ENCODE measurements around the gene KLHL2.
A peak's percentile ranks its signal among the peaks of the same experiment; 100 is the strongest.
"Not testable (repeated sequence)": the region's sequence is repeated elsewhere in the genome, so short reads cannot be mapped to it uniquely, and the experiment has no call there.

KLHL2 gene

GRCh38 chr4:165203541-165204461 lies 3.6 kb upstream of the KLHL2 start:
- no peak overlapping the region for H3K4me3 ChIP-seq (ENCODE audit: low read depth, low read length)

GRCh38 chr4:165204462-165204830 lies 2.9 kb upstream of the KLHL2 start:
- no peak for TF ChIP-seq CTCF (IDR thresholded peaks at IDR 0.05; ENCODE audit: low read depth, low read length)

More at GRCh38 chr4:165203541-165204461, 3.6 kb upstream of the KLHL2 start:
- no peak for TF ChIP-seq CTCF (IDR thresholded peaks at IDR 0.05; ENCODE audit: low read depth, low read length)

GRCh38 chr4:165207016-165207430 lies 338 bp upstream of the KLHL2 start:
- TF ChIP-seq CTCF (IDR thresholded peaks at IDR 0.05; ENCODE audit: low read depth, low read length) = no peak
- H3K4me3 ChIP-seq (ENCODE audit: low read depth, low read length) = peak overlapping the region; percentile 78

More at GRCh38 chr4:165204462-165204830, 2.9 kb upstream of the KLHL2 start:
- no peak overlapping the region for H3K4me3 ChIP-seq (ENCODE audit: low read depth, low read length)

- peak overlapping the region; percentile 78 for H3K4me3 ChIP-seq (ENCODE audit: low read depth, low read length)
- no peak for TF ChIP-seq CTCF (IDR thresholded peaks at IDR 0.05; ENCODE audit: low read depth, low read length)
These were observed 876 bp downstream of the KLHL2 start for GRCh38 chr4:165208221-165208652.

- no peak for TF ChIP-seq CTCF (IDR thresholded peaks at IDR 0.05; ENCODE audit: low read depth, low read length)
These were observed 1.5 kb downstream of the KLHL2 start for GRCh38 chr4:165208741-165209388.

GRCh38 chr4:165209796-165210195 lies 2.4 kb downstream of the KLHL2 start:
- TF ChIP-seq CTCF (IDR thresholded peaks at IDR 0.05; ENCODE audit: low read depth, low read length) = no peak
- H3K4me3 ChIP-seq (ENCODE audit: low read depth, low read length) = no peak overlapping the region

More at GRCh38 chr4:165208741-165209388, 1.5 kb downstream of the KLHL2 start:
- peak overlapping the region; percentile 78; the same call in 1 of the 2 replicates for H3K4me3 ChIP-seq (ENCODE audit: low read depth, low read length)

- H3K4me3 ChIP-seq (ENCODE audit: low read depth, low read length) = no peak overlapping the region
- no peak for TF ChIP-seq CTCF (IDR thresholded peaks at IDR 0.05; ENCODE audit: low read depth, low read length)
These were observed 3.2 kb downstream of the KLHL2 start for GRCh38 chr4:165210566-165210965.

GRCh38 chr4:165212647-165213046 lies 5.3 kb downstream of the KLHL2 start:
- not testable (repeated sequence) for H3K4me3 ChIP-seq (ENCODE audit: low read depth, low read length)

GRCh38 chr4:165213404-165213803 lies 6.0 kb downstream of the KLHL2 start:
- H3K4me3 ChIP-seq (ENCODE audit: low read depth, low read length) = not testable (repeated sequence)

GRCh38 chr4:165213991-165214709 lies 6.8 kb downstream of the KLHL2 start:
- H3K4me3 ChIP-seq (ENCODE audit: low read depth, low read length) = not testable (repeated sequence)
